ENCODE measurements around the gene CDH10.

- TF ChIP-seq CTCF (conservative IDR thresholded peaks at IDR 0.05; ENCODE audit: low read length) (no peak), EZH2phosphoT487 (IDR thresholded peaks at IDR 0.05; ENCODE audit: borderline replicate concordance) (no peak)
Measured at GRCh38 chr5:24496268-24496667, 148.5 kb downstream of the CDH10 start.
